HG03280 (cell line): ENCODE measurements around the gene MYO6.
A peak's percentile ranks its signal among the peaks of the same experiment; 100 is the strongest.
"Not testable (repeated sequence)": the region's sequence is repeated elsewhere in the genome, so short reads cannot be mapped to it uniquely, and the experiment has no call there.

Experiments
- ATAC-seq: cut with Tn5 transposase; IDR thresholded peaks from one replicate; pipeline ENCODE4 v1.9.1; 2021; ENCODE audit warnings: mild to moderate bottlenecking, moderate library complexity; ENCODE audit not compliant: unreplicated experiment

The MYO6 gene

DNA sequence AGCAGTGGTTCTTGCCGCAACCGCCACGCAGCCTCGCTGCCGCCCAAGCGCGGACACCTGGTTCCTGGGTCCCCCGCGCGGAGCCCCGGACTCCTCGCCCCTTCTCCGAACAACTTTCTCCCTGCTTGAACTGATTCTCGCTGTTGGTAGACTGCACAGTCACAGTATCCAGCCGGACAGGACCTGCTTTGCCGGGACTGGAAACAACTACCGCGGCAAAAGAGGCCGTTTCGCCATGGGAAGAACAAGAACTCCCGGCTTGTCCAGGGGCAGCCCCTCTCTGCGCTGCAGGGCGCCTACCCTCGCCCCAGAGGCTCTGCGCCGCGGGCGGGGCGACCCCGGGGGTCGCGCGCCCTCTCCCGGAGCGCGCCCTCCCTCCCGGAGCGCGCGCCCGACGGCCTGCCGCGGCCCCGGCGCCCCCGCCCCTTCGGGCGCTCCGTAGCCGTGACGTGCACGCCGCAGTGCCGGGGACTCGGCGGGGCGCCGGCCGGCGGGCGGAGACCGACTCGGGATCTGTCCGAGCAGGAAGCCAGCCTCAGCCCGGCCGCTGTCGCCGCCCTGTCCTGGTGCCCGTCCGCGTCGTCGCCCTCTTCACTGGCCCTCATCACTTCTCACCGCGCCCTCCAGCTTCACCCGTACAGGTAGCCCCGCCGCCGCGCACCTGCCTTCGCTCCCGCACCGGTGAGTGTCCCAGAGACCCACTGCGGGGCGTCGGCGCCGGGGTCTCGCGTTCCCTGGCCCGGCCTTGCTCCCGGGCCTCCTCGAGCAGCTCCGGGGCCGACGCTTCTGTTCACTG lies at the start of gene MYO6:
MYO6 (plus strand) TSS at position 497 of the 796 bp plus-strand sequence. CDS start 68,309 bp downstream, outside the sequence.
- peak; percentile 87 for ATAC-seq

GRCh38 chr6:75708334-75708733 lies 40.7 kb upstream of the MYO6 start:
- ATAC-seq, result not testable (repeated sequence)

DNA sequence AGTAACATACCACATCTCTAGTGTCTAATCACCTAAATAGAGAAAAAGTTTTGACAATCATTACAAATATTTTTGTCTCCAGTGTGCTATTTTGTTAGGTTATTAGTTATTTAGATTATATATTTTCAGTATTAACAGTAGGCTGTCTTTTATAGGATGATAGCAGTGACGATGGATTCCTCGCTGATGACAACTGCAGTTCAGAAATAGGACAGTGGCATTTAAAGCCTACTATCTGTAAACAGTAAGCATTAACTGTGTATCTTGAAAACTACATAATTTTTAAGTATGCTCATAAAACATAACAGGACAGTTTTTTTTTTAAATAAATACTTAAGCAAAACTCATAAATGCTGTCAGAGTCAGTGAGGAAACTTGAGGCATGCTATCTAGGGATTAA lies 37.9 kb upstream of the MYO6 start:
- ATAC-seq, result no peak

DNA sequence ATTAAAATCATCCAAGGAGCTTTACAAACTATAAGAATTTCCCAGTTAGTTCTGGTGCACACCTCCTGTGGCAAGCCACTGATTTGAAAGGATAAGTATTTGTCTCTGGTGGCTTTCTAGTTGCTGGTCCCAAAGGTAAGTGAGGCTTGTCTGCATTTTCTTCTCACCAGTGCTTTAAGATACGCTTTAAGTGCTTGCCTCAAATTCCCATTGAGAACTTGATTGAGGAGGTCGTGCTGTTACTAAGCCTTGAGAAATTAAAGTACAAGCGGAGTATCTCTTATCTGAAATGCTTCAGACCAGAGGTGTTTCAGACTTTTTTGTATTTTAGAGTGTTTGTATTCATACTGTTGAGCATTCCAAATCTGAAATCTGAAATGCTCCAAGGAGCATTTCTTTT lies 29.9 kb upstream of the MYO6 start:
- ATAC-seq, result no peak

- no peak for ATAC-seq
These were observed 25.7 kb upstream of the MYO6 start for GRCh38 chr6:75723382-75723781.

GRCh38 chr6:75727206-75727605 lies 21.8 kb upstream of the MYO6 start:
- no peak for ATAC-seq

DNA sequence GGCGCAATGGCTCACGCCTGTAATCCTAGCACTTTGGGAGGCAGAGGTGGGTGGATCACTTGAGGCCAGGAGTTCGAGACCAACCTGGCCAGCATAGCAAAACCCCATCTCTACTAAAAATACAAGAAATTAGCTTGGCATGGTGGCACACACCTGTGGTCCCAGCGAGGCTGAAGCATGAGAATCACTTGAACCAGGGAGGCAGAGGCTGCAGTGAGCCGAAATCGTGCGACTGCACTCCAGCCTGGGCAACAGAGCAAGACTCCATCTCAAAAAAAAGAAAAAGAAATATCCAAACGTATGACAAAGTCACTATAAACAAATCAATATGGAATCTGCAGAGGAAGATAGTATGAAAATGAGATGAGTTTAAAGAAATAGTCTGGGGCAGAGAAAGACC lies 18.0 kb upstream of the MYO6 start:
- ATAC-seq, result not testable (repeated sequence)

GRCh38 chr6:75735491-75736186 lies 13.4 kb upstream of the MYO6 start:
- peak; percentile 86 for ATAC-seq

DNA sequence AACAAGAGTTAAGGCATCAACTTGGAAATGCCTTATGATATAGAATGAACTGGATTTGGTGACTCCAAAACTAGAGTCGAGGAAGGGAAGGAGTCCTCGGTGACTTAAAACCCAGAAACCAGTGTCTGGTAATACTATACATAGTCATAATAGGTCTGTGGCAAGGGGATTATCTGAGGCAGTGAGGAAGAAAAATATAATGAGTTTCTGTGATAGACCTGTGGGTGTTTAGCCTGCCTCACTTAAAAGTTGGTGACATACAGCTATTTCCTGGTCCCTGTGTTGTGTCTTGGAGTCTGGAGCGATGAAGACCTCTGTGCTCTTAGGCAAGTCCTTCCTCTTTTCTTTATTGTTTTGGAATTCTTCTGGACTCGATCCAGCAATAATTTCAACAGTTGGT lies 5.1 kb upstream of the MYO6 start:
- no peak for ATAC-seq

DNA sequence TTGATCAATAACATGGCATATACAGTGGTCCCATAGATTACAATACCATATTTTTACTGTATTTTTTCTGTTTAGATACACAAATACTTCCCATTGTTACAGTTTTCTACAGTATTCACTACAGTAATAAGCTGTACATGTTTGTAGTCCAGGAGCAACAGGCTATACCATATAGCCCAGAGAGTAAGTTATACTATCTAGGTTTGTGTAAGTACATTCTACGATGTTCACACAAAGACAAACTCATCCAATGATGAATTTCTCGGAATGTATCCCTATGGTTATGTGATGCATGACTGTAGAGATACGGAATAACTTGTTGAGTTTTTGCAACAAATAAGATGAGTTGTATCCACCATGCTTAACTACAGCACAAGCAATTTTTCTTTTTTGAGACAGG lies 3.6 kb upstream of the MYO6 start:
- ATAC-seq, result no peak

- ATAC-seq, result no peak
These were observed 2.8 kb upstream of the MYO6 start for GRCh38 chr6:75746221-75746620.

- ATAC-seq, result no peak
These were observed 1.7 kb upstream of the MYO6 start for GRCh38 chr6:75747152-75747992.

DNA sequence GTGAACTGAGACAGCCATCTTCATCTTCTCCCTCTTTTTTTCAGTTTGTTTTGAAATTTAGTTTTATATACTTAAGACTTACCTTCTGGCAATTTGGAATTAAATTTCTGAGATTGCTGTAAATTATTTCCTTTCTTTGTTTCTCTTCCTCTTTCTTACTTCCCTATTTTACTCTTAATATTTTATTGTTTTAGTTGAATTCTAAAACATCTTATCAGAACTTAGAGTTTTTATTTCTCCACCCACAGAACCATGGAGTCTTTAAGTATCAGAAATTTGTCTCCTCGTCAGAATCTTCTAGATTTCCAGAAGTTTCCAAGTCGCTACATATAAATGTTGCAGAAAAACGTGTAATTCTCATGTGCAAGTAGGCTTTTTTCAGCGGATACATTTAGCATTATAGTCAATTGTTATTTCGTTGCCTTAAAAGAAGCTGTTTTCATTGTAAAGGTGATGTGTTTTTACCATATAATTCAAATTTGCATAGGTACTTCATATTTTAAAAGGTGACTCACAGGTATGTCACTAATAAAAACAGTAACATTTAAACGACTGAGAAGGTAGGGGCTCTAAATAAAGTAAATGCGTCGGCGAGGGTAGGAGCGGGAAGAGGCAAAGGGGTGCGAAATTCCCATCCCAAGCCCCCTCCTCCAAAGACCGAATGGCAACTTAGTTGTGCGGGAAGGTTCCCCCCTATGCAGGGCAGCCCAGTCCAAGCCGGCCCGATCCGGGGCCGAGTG lies 866 bp upstream of the MYO6 start:
- peak; percentile 0 for ATAC-seq

DNA sequence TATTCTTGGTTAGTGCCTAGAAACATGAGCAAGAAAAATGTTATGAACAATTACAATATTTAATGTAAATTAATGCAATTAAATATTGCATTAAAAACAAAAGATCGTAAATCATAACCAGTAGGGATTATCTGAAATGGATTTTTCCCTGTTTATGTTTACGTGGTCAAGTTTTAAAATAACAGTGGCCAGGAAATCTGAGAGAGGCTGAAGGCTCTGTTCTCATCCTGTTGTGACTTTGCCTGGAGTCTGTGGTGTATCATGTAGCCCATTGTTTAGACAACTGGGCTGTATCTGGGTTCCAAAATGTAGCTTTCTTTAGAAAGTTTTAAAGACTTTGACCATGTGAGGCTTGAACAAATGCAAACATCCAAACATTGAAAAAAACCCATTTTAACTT lies 2.4 kb downstream of the MYO6 start:
- no peak for ATAC-seq

- ATAC-seq, result no peak
These were observed 3.3 kb downstream of the MYO6 start for GRCh38 chr6:75752365-75752764.

DNA sequence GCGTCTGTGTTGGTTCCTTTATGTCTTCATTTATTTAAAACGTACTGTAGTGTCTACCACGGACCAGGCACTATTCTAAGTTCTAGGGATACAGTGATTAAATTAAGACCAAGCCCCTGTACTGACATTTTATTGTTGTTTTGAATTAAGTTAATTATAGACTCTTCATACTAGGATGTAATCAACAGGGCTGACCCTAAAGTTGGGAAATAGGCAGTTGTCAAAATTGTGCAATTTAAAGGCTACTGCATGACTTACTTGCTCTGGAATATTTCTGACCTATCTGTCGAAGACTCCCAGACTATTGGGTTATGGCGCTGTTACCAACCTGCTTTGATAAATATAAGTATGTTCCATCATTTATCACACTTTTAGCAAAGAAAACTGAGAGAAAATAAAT lies 6.7 kb downstream of the MYO6 start:
- no peak for ATAC-seq

DNA sequence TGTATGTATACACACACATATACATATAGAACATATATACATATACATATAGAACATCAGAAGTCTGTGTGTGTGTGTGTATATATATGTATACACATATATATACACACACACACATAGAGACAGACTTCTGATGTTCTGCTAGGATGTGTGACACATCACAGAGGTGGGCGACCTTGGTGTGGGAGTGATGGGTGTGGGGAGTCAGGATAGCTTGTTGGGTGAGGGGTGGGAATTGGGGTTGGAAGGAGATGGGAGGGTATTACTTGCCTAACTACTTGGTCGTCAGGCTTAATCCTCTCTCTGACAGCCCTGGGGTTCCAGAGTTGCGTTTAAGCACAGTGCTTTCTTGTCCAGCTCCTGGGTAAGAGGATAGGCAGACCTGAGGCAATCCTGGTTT lies 8.3 kb downstream of the MYO6 start:
- ATAC-seq, result no peak

DNA sequence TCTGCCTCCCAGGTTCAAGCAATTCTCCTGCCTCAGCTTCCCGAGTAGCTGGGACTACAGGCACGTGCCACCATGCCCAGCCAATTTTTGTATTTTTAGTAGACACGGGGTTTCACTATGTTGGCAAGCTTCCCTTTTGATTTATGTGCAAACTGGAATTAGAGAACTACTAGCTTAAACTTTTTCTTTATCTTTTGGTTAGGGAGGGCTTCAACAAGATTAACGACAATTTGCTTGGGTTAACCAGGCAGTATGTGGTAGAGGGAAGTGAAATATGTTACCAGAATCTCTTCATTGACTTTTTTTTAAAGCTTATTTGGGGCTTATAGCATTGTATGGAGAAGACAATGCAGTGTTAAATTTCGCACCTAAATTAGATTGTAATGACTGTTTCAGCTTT lies 9.0 kb downstream of the MYO6 start:
- ATAC-seq, result no peak

- no peak for ATAC-seq
These were observed 10.2 kb downstream of the MYO6 start for GRCh38 chr6:75759207-75759606.

DNA sequence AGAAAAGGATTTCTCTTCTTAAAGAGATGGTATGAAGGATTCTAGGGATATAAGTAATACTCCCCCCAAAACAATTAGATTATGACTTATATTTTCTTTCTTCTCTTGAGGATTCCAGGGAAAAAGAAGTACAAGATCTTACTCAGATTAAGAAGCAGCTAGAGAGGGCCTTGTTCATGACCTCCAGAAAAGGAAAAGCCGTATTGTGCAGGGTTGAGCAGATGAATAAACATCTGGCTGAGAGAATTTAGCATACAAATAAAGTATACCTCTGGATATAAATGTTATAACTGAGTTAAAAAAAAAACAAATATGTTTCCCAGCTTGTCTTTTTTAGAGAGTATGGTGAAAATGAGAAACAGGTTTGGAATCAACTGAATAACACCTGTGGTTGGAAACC lies 11.3 kb downstream of the MYO6 start:
- ATAC-seq, result no peak

DNA sequence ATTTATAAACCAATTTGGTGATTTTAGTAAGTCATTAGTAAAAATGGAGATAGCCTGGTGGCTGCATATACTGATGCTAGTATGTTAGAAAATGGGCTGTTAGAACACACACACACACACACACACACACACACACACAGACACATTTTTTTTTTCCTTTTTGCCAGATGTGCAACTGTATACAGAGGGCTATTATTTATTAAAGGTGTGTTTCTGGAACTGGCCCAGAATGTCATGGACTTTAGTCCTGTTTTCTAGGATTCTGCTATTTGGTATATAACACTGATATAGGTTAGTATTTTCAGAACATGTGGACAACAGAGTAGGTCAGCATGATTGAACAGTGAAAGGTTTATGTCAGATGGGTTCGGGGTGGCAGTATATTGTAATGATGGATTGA lies 12.4 kb downstream of the MYO6 start:
- ATAC-seq, result no peak
